Measurements from ENCODE around the gene MBOAT1.

Gene MBOAT1

DNA sequence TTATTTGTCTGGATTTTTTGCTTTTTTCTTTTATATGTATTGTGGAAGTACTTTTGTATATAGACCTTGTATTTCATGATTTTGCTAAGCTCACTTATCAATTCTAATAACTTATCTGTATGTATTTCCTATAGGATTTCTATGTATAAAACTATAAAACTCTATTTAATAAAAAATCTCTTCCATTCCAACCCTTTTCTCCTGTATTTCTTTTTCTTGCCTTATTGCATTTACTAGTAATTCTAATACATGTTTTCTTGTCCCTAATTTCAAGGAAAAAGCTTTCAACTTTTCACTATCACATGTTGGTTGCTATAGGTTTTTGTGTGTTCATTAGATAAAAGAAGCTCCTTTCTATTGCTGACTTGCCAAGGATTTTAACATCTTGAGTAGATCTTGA lies 125.3 kb downstream of the MBOAT1 start:
- DNase-seq, result no peak

DNA sequence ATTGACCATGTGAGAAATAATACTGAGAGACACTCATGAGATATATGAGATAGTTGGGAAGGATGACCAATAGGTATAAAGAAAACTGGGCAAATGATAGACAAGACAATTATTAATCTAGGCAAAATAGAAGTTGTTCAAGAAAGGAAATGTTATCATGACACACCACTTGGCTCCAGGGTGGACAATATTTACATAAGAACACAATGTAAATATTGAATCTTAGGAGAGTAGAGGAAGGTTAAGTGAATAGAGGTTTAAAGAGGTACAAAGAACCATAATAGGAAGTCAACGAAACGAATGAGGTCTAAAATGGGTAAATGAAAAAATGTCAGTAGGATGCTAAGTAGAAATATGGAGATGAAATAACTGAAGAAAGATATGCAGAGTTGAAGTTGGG lies 126.5 kb downstream of the MBOAT1 start:
- DNase-seq, result no peak

DNA sequence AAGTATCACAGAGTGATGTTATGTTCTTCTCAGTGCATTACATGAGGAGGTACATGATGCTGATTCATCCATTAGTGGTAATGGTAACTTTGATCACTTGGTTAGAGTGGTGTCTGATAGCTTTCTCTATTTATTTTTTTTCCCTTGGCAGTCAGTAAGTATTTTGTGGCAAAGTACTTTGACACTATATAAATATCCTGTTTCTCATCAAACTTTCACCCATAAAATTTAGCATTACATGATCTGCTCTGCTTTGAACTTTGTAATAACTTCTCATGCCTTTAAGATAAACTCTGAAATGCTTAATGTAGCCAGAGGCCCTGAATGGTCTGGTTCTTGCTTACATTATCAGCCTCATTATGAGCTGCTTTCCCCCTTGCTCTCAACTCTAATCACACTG lies 127.9 kb downstream of the MBOAT1 start:
- no peak for DNase-seq

DNA sequence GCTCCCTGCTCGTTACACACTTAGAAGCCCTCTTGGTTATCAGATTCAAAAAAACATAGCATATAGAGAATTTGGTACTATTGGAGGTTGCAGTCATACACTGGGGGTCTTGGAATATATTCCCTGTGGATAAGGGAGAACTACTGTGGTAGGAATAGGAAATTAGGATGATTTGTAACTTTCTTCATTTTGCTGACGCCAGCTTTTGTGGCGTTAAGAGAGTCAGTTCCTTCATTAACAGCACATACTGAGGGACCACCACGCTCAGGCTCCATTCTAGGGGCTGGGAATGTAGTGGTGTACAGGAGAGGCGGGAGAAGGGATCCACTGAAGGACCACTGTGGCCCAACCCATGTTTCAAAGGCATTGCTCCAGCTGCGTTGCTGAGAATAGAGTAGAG lies 140.3 kb downstream of the MBOAT1 start:
- no peak for DNase-seq

DNA sequence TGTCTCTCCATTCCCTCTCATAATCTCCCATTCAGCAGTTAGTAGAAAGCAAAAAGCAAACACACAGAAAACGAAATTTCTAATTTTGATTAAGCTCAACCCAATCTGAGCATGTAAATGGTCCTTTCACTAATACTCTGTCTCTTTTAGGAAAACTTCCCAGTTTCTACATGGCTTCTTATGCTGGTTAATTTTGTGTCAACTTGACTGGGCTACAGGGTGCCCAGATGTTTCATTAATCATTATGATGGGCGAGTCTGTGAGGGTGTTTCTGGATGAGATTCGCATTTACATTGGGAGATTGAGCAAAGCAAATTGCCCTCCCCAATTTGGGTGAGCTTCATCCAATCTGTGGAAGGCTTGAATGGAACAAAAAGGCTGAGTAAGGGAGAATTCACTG lies 142.2 kb downstream of the MBOAT1 start:
- no peak for DNase-seq

DNA sequence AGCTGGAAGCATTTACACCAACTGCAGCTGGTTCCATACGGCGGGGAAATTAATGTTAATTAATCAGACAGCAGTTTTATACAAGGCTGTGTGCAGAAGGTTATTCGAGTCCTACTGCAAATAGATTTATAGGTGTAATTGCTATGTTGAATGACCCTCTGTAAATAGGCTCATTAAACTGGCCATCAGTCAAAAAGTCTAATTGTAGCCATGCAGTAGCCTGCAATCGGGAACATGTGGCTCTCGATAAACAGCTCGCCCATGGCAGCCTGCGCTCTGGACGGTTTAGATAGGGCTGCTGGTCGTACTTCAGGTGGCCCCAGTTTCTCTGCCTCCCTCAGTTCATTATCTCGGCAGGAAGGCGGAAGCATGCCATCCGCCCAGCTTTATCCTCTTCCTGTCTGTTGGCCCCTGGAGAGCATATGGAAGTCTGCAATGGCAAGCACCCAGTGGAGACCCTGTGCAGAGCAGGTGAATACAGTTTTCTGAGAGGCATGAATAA lies 143.2 kb downstream of the MBOAT1 start:
- DNase-seq, result no peak

DNA sequence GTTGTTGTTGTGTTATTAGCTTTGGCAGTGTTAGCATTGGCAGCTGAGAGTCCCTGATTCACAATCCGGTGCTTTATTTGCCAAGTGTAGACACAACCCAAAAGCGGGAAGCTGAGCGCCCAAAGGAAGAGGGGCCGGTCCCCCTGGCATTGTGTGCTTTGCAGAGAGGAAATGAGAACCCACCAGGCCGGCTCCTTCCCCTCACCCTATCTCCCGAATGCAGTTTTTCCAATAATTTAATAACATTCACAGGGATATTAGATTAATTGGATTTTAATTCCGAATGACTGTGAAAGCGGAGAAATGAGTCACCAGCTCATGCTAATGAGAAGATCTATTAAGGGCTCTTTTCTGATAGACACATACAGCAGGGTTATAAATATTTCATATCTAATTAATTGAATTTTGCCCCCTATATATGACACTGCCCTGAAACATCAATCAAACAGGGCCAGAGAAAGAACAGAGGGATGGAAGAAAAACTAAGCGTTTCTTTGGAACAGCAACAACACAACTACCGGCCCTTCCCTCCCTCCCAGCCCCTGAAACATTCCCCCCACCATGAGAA lies 143.8 kb downstream of the MBOAT1 start:
- DNase-seq, result no peak

DNA sequence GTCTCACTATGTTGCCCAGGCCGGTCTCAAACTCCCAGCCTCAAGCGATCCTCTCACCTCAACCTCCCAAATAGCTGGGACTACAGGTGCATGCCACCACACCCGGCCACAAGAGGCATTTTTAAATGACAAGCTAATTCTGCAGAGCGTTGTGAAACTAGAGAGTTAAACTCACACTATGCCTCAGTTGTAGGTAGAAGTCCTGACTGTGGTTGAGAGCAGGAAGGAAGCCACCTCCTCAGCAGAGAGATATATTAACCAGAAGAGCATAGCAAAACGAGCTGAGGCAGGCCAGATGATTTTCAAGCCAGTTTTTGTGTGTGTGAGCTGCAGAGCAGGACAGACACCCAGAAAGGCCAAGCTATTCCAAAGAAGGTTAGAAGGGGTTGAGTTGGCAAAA lies 150.3 kb downstream of the MBOAT1 start:
- no peak for DNase-seq

DNA sequence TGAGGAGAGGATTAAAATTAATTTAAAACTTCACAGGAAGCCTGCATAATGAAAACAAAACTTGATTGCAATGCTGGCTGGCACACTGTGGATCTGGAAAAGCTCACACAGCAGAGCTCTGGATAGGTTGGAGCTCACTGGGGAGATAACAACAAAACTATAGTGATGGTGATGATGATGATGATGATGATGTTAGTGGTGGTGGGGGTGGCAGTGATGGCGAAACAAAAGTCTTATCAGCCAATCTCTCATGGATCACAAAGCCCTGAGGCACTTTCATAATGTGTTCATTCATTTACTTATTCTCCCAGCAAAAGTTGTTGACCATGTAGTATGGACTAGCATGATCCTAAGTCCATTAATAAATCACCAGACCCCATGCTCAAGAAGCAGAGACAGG lies 152.0 kb downstream of the MBOAT1 start:
- DNase-seq, result no peak

DNA sequence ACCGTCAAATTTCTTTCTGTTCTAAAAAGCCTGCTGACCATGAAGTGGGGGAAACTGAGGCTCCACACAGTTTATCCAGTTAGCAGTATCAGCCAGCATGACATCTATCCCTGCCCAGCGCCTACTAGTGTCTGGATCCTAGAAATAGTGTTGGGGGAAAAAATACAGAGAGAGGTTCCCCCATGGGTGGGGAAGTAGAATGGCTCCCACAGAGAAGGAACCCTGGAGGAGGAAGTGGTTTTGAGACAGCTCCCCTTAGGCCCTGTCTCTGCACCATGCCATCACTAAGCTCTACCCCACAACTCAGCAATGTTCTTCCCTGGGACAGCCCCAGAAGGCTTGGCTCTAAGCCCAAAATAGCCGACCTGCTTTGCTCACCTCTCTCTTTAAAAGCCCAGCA lies 153.4 kb downstream of the MBOAT1 start:
- DNase-seq, result no peak

DNA sequence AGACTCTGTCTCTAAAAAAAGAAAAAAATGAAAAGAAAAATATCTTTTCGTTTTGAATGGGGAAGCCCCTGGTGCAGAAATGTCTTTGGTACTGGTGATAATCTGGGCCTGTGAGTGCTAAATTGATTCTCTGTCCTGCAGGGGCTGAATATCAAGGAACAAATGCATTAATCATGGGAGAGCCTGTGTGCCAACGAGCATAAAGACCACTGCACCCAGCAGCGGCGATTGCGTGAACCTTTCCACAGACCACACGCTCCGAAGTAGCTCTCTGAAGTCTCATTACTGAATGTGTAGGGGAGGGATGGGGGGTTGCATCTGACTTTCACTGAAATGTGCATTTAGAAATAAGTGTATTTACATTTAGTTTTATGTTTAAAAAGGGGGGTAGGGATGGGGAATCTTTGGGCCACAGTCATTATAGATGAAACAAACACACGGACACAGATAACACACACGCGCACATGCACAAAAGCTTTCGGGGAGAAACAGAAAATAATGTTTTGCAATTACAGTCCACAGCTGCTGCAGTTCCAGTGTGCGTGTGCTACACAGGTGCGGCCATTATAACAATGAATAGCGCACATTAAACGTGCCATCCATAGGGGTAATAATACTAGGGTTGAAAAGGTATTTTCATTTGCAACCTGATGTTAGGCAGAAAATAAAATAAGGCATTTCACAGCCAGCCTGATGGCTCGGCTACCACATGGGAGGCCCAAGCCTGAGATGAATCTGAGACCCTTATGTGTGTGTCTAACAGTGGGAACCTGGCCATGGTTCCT lies 154.0 kb downstream of the MBOAT1 start:
- no peak for DNase-seq

DNA sequence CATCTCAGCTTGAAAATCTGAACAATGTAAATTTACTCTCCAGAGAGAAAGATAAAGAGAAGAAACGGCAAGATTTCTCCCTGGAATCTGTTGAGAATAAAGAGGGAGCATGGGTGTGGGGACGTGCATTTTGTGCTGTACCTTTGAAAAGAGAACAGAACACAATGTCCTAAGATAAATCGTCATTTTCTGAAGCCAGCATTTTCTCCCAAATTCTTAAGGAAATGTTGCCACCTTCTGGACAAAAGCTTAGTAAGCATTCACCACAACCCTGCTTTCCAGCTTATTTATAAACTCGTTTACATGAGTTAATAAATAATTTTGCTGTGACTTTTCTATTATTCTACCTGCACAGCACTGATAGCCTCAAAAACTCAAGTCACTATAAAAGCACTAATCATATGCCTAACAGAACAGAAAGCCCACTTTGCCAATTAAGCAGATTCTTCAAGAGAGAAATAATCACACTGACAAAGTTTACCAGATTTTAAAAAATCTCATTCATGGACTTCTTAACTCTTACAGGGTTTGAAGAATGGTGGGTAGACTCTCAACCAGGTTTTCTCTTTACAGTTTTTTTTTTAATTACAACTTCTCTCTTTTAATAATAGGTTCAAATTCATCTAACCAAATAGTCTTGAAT lies 155.8 kb downstream of the MBOAT1 start:
- DNase-seq, result no peak

DNA sequence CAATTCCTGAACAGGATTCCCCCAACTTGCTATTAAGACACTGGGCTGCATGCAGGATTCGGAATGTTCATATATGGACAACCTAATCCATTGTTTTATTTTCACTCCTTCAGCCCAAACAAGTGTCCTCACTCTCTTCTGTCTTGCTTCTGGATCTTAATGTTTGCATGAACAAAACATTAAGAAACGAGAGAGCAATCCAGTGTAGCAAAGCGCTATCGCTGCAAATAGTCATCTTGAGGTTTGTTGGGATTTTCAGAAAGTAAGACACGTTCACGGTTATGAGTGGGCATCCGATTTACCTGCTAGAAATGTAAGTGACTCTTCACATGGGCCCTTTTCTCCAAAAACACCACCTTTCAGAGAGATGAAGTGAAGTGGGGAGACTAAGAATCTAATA lies 156.4 kb downstream of the MBOAT1 start:
- DNase-seq, result no peak
